Endothelial cell of umbilical vein (primary cell): Measurements from ENCODE around the gene GPD2. TPM values are rescaled to one million over a fixed set of nuclear protein-coding genes. Genes with fewer than 3 reads are reported as not detected.

Experiments used
- BruUV-seq: library from RNA; stranded (reverse); fragments of 400-500 nt; replicated peaks from 2 replicates; lab custom pipeline; 2021; lab: Mats Ljungman, UMichigan
- CTCF ChIA-PET: fragments of 300-600, 350-600 bp; sonication (Branson Sonifier 250); formaldehyde crosslinking; loops from one replicate; lab custom pipeline; 2021; ENCODE audit warnings: antibody characterized with exemption, inconsistent platforms; lab: Charles Lee
- POLR2A ChIA-PET: fragments of 300-600, 350-600 bp; sonication (Branson Sonifier 250); formaldehyde crosslinking; loops from one replicate; lab custom pipeline; 2021; ENCODE audit warnings: antibody characterized with exemption, inconsistent platforms; lab: Charles Lee
- DNase-seq: peaks from one replicate; pipeline ENCODE4 v3.0.0-alpha.2; 2011; ENCODE audit warnings: low read depth, low spot score
- FAIRE-seq: peaks from 2 replicates; lab custom pipeline; 2011; peaks lifted over from hg19 to GRCh38; lab: Jason Lieb, UNC
- H2AFZ ChIP-seq: 2 replicates; pipeline ENCODE4 v1.6.0; 2012; ENCODE audit warnings: low read depth, low read length, control low read depth, inconsistent platforms
- H3K27ac ChIP-seq: 2 replicates; pipeline ENCODE4 v1.5.1; 2011; ENCODE audit warnings: low read depth, mild to moderate bottlenecking, control low read depth, low read length, moderate library complexity; ENCODE audit not compliant: insufficient read depth
- H3K27me3 ChIP-seq, 2 experiments: 2 replicates each; pipeline versions ENCODE4 v1.6.0 to v1.6.1; 2011; ENCODE audit warnings: low read length in 2 of 2, mixed read lengths in 1 of 2; ENCODE audit not compliant: control insufficient read depth in 2 of 2, insufficient read depth in 2 of 2
- H3K36me3 ChIP-seq, 2 experiments: 2 replicates in 1 of 2; 3 replicates in 1 of 2; pipeline ENCODE4 v1.5.1; 2011; ENCODE audit warnings: low read length in 2 of 2, mild to moderate bottlenecking in 1 of 2, moderate library complexity in 1 of 2; ENCODE audit not compliant: control insufficient read depth in 2 of 2, insufficient read depth in 2 of 2; ENCODE audit errors: extremely low read depth in 1 of 2
- H3K4me1 ChIP-seq: 3 replicates; pipeline ENCODE4 v1.5.1; 2011; ENCODE audit warnings: mild to moderate bottlenecking, low read length; ENCODE audit not compliant: control insufficient read depth, insufficient read depth; ENCODE audit errors: extremely low read depth
- H3K4me2 ChIP-seq: 2 replicates; pipeline ENCODE4 v1.6.1; 2011; ENCODE audit warnings: low read length, control low read depth, mixed read lengths; ENCODE audit not compliant: insufficient read depth
- H3K4me3 ChIP-seq, 3 experiments: fragments of 200-600 bp in 1 of 3; sonication (generic), shearing (Covaris generic) in 1 of 3; replicated peaks in 1 of 3; 2 replicates each; pipeline ENCODE4 v1.5.1; 2011 to 2016; ENCODE audit warnings: control low read depth in 3 of 3, low read length in 3 of 3, mild to moderate bottlenecking in 2 of 3, inconsistent platforms in 1 of 3, low read depth in 1 of 3, moderate library complexity in 1 of 3; ENCODE audit not compliant: insufficient read depth in 1 of 3
- H3K79me2 ChIP-seq: 2 replicates; pipeline ENCODE4 v1.6.0; 2012; ENCODE audit warnings: low read length, inconsistent platforms; ENCODE audit not compliant: control insufficient read depth, insufficient read depth
- H3K9ac ChIP-seq: replicated peaks from 2 replicates; pipeline ENCODE3; 2011; ENCODE audit warnings: low read length, control low read depth; ENCODE audit not compliant: insufficient read depth; ENCODE audit errors: extremely low read depth
- H3K9me1 ChIP-seq: replicated peaks from 3 replicates; pipeline ENCODE4 v1.6.0; 2011; ENCODE audit warnings: mild to moderate bottlenecking, low read length; ENCODE audit not compliant: control insufficient read depth, insufficient read depth; ENCODE audit errors: extremely low read depth
- H3K9me3 ChIP-seq: replicated peaks from 2 replicates; pipeline ENCODE4 v1.5.1; 2012; ENCODE audit warnings: low read length, inconsistent platforms; ENCODE audit not compliant: control insufficient read depth, insufficient read depth
- H4K20me1 ChIP-seq: replicated peaks from 2 replicates; pipeline ENCODE3; 2011; ENCODE audit warnings: mild to moderate bottlenecking, low read length; ENCODE audit not compliant: control insufficient read depth, insufficient read depth; ENCODE audit errors: extremely low read depth
- EZH2 ChIP-seq: IDR thresholded peaks from 2 replicates; pipeline ENCODE4 v1.6.1; 2012; ENCODE audit warnings: borderline replicate concordance, low read depth, mild to moderate bottlenecking, moderate library complexity, low read length, inconsistent platforms; ENCODE audit not compliant: severe bottlenecking
- FOS ChIP-seq: IDR thresholded peaks from 2 replicates; pipeline ENCODE4 v1.6.1; 2011; ENCODE audit warnings: mild to moderate bottlenecking, low read length, moderate library complexity, borderline replicate concordance; ENCODE audit not compliant: insufficient read depth
- GATA2 ChIP-seq: IDR thresholded peaks from 2 replicates; pipeline ENCODE4 v1.7.0; 2011; ENCODE audit warnings: low read depth, mild to moderate bottlenecking, moderate library complexity, mixed read lengths, low read length; ENCODE audit not compliant: insufficient read length, insufficient read depth
- JUN ChIP-seq: IDR thresholded peaks from 2 replicates; pipeline ENCODE4 v1.6.1; 2011; ENCODE audit warnings: borderline replicate concordance, low read depth; ENCODE audit not compliant: insufficient read length, insufficient read depth
- MYC ChIP-seq: IDR thresholded peaks from one replicate; pipeline ENCODE4 v1.6.1; 2011; ENCODE audit warnings: mild to moderate bottlenecking, low read depth, low read length
- POLR2A ChIP-seq: IDR thresholded peaks from 2 replicates; pipeline ENCODE4 v1.6.1; 2012; ENCODE audit warnings: low read depth, mild to moderate bottlenecking, control low read depth, low read length
- POLR2AphosphoS5 ChIP-seq: IDR thresholded peaks from 2 replicates; pipeline ENCODE4 v1.6.1; 2012; ENCODE audit warnings: low read depth, mild to moderate bottlenecking, control low read depth, low read length, moderate library complexity; ENCODE audit not compliant: insufficient read depth
- dilution Hi-C: fragments of 300-500 bp; cut with MboI; formaldehyde crosslinking; loops from one replicate; pipeline ENCODE4 v1.15.0; 2019; ENCODE audit warnings: low sequenced_read_pairs; ENCODE audit not compliant: extremely low pct_ligation_motif_present
- intact Hi-C: fragments of 100-400 bp; cut with micrococcal nuclease; formaldehyde crosslinking; loops from one replicate; pipeline ENCODE4 v1.10.0; 2022
- polyA plus RNA-seq, 4 experiments: library from polyadenylated mRNA; depleted of rRNA in 3 of 4; stranded (reverse) in 3 of 4; unstranded in 1 of 4; fragments of >200 nt; gene quantifications; 2 replicates each; pipeline versions ENCODE4 v1.2.1 to v1.2.3, GENCODE V29; 2011 to 2012; ENCODE audit warnings: missing spikeins in 1 of 4
- total RNA-seq: library from RNA; stranded (reverse); gene quantifications from 2 replicates; pipeline ENCODE4 v1.2.3, GENCODE V29; 2021
- TF ChIP-seq, protein P1 (sequence below), 2 donors: IDR thresholded peaks; 1 replicate in 1 of 2; 2 replicates in 1 of 2; pipeline ENCODE4 v1.5.1; 2011; ENCODE audit warnings: low read length in 2 of 2, mild to moderate bottlenecking in 2 of 2, moderate library complexity in 2 of 2, control low read depth in 1 of 2, inconsistent platforms in 1 of 2, low read depth in 1 of 2; ENCODE audit not compliant: insufficient read depth in 1 of 2; ENCODE audit errors: extremely low read depth in 1 of 2
- TF ChIP-seq, protein P2 (sequence below): IDR thresholded peaks from 2 replicates; pipeline ENCODE4 v1.6.1; 2011; ENCODE audit not compliant: insufficient read depth, insufficient read length

GPD2 gene
- total and polyA plus RNA-seq, 2 donors (not counting 3 experiments of a cell fraction or from before 2014, with no cell fraction given), result 6.6 to 37.0 TPM

DNA sequence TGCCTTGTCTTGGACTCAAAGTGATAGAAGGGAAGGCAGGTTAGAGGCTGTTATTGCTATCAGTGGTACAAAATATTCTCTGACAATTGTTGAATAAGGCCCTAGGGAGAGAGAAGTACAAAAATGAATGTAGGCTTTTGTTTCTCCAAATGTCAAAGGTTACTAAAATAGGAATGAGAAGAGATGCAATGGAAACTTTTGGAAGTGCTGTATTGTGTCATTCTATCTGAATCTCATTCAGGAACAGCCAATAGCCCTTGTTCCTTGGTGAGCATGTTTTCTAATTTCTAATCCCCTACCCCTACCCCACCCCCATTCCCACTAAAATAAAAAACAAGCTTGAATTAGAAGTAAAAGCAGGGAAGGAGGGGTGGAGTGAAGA, 166.4 kb downstream of the GPD2 start:
- TF ChIP-seq, protein P1, sequence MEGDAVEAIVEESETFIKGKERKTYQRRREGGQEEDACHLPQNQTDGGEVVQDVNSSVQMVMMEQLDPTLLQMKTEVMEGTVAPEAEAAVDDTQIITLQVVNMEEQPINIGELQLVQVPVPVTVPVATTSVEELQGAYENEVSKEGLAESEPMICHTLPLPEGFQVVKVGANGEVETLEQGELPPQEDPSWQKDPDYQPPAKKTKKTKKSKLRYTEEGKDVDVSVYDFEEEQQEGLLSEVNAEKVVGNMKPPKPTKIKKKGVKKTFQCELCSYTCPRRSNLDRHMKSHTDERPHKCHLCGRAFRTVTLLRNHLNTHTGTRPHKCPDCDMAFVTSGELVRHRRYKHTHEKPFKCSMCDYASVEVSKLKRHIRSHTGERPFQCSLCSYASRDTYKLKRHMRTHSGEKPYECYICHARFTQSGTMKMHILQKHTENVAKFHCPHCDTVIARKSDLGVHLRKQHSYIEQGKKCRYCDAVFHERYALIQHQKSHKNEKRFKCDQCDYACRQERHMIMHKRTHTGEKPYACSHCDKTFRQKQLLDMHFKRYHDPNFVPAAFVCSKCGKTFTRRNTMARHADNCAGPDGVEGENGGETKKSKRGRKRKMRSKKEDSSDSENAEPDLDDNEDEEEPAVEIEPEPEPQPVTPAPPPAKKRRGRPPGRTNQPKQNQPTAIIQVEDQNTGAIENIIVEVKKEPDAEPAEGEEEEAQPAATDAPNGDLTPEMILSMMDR (IDR thresholded peaks at IDR 0.05; ENCODE audit: extremely low read depth in 1 of 2, insufficient read depth in 1 of 2, low read depth in 1 of 2, low read length in 2 of 2), result no peak
- TF ChIP-seq JUN (no peak), POLR2AphosphoS5 (no peak), POLR2A (no peak), GATA2 (no peak), MYC (no peak), EZH2 (no peak), FOS (no peak)
- TF ChIP-seq, protein P2, sequence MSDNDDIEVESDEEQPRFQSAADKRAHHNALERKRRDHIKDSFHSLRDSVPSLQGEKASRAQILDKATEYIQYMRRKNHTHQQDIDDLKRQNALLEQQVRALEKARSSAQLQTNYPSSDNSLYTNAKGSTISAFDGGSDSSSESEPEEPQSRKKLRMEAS, result no peak
- POLR2A ChIA-PET, result no interaction called here
- Histone ChIP-seq H3K9ac (no peak overlapping the region), H2AFZ (no peak overlapping the region), H3K27ac (no peak overlapping the region), H3K4me2 (no peak overlapping the region), H3K27me3 (no peaks in the 10 kb centered on the region), H3K9me3 (no peaks in the 10 kb centered on the region), H3K79me2 (no peaks in the 10 kb centered on the region), H3K9me1 (no peaks in the 10 kb centered on the region), H4K20me1 (no peaks in the 10 kb centered on the region), H3K36me3 (no peaks in the 10 kb centered on the region), H3K4me1 (no peaks in the 10 kb centered on the region), H3K4me3 (no peak overlapping the region)
- dilution Hi-C loops, result no loop called here
- DNase-seq (no peak), FAIRE-seq (no peak)
- CTCF ChIA-PET, result no interaction called here
- no TSS peak for BruUV-seq
- intact Hi-C loops, result no loop called here
